ENCODE results near the gene SF3B1.
"Not testable (repeated sequence)": the region's sequence is repeated elsewhere in the genome, so short reads cannot be mapped to it uniquely, and the experiment has no call there.

Gene SF3B1

DNA sequence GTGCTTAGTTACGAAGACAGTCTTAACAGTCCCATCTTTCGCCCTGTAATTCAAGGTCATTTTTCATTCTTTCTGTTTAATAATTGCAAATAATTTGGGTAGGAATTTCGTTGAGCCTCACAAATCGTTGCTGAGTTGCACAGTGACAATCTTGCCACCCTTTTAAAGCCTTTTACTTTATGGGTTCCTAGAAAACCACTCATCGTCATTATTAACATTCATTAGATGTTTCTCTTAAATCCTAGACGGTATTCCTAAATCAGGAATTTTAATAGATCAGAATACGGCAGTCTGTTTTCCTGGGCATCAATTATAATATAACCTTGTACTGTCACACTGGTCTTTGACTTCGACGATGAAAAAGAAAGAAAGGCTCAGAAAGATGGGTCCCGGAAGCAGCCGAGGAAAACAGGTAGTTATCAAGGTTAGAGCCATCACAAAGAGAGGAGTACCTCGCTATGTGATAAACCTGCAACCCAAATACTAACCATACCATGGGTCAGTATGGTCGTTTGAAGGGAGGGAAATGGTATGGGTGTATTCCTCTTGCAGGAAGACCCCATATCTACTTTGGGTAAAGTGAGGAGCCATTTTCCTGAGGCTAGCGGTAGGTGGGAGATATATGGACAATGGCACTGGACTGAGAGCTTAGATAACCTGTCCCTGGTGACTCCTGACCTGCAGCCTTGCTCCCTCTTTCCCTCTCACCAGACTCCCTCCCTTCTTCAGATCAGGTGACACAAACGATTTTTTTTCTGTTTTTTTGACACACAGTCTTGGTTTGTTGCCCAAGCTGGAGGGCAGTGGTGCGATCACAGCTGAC is 981 bp upstream of the SF3B1 start:
- DNase-seq: no peak

DNA sequence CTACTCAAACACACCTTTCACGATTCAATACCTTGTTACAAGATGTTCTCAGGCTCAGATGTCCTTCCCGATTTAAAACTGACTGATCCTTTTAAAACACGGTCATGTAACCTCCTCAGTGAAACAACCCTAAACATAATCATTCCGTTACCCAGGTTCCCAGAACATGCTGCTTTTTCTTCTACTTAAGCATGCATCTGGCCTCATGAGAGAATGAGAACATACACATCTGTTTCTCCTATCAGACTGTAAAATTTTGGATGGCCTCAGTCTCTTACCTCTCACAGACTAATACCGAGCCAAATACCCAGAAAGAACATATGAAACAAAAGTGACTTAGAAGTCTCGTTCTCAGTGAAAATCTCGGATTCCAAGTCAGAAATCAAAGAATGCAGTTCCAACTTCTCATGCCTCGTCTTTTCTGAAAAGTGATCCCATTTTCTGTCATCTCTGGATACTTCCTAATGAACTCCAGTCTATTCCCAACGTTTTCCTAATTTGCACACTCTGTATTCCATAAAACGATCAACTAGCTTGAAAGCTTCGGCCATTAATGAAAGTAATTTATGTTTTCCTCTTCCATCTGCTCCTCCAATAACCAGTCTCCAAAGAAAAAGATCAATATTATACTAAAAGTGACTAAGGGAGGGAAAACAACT is 919 bp downstream of the SF3B1 start:
- no peak for DNase-seq

DNA sequence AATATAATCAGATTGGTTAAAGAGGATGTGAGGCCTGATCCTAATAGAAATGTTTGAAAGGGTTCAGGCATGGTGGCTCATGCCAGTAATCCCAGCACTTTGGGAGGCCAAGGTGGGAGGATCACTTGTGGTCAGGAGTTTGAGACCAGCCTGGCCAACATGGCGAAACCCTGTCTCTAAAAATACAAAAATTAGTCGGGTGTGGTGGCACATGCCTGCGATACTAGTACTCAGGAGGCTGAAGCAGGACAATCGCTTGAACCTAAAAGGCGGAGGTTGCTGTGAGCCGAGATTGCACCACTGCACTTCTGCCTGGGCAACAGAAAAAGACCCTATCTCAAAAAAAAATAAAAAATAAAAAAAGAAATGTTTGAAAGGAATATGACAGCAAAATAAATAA is 2.3 kb downstream of the SF3B1 start:
- not testable (repeated sequence) for DNase-seq

DNA sequence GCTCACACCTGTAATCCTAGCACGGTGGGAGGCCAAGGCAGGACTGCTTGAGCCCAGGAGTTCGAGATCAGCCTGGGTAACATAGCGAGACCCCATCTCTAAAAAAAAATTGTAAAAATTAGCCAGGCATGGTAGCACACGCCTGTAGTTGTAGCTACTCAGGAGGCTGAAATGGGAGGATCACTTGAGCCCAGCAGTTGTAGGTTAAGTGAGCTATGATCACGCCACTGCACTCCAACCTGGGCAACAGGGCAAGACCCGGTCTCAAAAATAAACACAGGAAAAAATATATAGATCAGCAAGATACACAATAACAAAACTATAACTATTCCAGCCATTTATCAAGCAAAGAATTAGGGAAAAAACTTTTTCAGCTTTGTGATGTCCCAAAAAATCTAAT is 3.0 kb downstream of the SF3B1 start:
- DNase-seq: no peak

DNA sequence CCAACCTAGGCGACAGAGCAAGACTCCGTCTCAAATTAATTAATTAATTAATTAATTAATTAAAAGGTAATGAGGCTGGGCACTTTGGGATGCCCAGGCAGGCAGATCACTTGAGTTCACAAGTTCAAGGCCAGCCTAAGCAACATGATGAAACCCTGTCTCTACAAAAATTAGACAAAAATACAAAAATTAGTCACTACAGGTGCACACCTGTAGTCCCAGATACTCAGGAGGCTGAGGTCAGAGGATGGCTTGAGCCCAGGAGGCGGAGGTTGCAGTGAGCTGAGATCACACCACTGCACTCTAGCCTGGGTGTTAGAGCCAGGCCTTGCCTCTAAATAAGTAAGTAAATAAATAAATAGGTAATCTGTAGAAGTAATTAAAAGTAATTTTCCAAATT is 6.8 kb downstream of the SF3B1 start:
- no peak for DNase-seq

DNA sequence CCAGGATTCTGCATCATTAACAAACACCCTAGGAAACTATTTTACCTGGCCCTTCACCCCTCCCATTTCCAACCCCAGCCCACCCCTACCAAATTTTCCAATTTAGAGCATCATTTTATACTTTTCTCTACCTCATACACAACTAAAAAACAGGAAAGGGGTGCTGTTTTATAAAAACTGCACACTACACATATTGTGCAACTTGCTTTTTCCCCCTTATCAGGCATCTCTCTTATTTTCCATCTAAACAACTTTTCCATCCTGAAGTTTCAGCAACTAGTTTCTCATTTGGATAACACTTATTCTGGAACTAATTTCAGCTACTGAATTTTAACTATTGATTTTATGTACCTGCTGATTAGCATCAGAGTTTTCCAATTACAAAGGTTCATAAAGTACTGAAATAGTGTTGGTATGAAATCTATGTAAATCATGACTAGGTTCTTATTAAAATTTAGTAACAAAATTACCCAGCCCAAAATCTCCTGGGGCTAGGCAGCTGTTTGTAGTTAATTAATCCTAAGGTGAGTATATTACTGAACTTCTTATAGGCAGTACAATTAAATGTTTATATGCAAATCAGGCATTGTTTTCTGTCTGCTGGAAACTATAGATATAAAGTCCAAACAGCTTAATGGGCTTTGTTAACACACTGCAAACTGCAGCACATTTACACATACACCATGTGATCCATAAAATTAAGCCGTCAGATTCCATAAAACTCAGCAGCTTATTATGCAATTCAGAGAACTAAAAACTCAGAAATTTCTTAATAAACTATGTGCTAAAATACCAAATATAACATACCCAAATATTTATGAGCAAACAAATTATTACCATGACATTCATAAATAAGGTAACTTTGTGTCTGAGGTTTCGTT is 7.9 kb downstream of the SF3B1 start:
- DNase-seq: no peak

DNA sequence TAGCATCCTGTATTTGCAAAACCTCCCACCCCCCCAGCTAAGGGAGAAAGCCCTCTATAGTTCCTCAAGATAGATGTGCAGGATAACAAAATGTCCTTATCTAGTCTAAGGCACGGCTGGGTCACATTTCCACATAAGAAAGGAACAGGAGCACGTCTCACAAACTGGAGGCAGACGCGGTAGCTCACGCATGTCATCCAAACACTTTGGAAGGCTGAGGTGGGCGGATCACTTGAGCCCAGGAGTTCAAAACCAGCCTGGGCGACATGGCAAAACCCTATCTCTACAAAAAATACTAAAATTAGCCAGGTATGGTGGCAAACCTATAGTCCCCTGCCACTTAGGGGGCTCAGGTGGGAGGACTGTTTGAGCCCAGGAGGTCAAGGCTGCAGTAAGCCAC is 9.3 kb downstream of the SF3B1 start:
- no peak for DNase-seq

DNA sequence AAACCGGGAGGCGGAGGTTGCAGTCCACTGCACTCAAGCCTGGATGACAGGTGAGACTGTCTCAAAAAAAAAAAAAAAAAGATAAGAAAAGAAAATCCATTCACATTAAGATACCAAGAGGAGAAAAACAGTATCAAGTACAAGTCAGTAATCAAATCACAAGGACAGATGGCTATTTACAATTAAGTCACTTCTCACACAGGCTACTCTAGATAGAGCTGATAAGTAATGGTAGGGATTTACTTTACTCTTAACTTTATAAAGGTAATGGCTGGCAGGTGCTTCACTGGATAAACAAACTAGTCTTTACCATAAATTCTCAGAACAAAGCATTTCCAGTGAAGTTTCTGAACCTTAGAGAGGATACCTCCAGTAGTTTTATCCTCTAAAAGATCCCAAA is 11.5 kb downstream of the SF3B1 start:
- no peak for DNase-seq

DNA sequence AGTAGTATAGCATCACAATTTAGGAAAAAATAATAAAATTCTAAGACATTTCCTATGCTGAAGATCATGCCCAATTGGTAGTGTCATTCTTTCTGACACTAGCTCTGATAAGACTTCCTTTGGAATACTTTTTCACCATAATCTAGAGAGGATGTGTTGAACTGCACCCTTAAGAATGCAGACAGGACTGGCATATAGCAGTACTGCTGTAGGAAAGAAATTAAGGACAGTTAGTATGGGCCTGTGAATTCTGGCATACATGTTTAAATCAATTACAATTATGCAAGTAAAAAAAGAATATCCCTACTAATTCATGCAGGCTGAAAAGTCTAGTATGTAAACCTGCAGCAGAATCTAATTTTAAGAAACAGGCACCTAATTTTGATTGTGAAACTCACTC is 15.4 kb downstream of the SF3B1 start:
- no peak for DNase-seq

DNA sequence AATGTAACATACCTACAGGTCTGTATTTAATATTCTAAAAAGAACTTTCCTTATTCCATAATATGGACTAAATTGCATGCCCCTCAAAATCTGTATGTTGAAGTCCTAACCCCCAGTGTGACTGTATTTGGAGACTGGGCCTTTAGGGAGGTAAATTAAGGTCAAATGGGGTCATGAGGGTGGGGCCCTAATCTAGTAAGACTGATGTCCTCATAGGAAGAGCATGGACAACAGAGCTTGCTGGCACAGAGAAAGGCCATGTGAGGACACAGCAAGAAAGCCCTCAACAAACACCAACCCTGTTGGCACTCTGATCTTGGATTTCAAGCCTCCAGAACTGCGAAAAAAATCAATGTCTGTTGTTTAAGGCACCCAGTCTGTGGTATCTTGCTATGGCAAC is 18.6 kb downstream of the SF3B1 start:
- no peak for DNase-seq

DNA sequence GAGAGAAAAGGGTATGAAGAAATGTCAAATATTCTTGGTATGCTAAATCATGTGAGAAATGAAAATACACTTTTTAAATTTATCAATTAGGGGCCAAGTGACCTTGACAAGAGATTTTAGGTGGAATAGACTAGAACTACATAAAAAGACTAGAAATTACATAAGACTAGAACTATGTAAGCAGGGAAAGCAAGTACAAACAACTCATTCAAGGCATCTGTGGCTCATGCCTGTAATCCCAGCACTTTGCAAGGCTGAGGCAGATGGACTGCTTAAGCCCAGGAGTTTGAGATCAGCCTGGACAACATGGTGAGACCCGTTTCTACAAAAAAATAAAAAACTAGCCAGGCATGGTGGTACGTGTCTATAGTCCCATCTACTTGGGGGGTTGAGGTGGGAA is 20.3 kb downstream of the SF3B1 start:
- DNase-seq: no peak

DNA sequence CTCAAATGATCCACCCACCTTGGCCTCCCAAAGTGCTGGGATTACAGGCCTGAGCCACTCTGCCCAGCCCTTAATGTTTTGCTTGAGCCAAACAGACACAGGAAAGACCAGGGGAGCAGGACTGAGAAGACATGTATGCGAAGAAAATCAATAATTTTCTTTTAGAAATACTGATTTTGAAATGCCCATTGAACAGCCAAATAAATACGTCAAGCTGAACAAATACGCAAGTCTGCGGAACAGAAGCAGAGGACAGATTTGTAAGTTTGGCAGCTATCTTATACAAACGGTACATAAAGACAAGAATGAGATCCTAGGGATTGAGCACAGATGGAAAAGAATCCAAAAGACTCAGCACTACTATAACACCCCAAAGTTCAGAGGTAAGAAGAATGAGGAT is 20.8 kb downstream of the SF3B1 start:
- no peak for DNase-seq

DNA sequence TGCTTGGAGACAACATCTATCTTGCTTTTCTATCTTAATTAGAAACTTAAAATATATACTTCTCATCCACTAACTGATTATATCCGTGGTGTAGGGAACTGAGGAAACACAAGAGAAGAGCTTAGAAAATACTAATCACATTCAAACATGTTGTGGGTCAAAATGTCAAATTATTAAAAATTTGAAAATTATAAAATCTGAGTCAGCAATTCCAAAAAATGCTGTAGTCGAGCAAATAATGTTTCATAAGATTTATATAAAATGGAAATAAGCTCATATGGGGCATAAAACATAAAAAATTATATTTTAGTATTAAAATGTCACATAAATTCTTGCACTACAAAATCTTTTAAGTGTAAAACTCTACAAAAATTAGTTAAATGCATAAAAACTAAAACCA is 29.2 kb downstream of the SF3B1 start:
- DNase-seq: no peak

DNA sequence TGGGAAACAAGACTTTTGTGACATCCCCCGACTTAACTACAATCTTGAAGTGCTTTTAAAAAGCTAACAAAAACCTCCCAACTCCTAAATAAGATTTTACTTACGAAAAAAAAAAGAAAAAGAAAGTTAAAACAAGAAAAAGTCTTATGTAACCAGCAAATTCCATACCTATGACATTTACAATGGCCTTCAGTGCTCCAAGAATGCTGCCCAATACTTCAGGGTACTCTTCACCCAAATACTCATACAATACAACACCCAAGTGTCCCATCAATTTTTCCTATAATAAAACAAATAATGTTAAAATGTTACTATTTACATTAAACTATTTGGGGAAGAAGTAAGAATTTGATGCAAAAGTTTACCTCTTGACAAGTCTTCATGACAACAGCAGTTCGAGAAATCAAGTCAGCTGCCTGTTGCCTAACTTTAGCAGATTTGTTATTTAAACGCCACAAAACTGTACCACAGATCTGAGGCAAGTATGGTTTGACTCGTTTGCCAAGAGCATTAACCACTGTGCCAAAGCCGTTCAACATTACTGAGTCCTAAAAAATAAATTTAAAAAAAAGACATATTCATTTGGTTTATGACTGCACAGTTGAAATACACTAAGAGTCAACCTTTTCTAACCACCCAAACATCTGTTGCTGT is 34.8 kb downstream of the SF3B1 start:
- DNase-seq: no peak

DNA sequence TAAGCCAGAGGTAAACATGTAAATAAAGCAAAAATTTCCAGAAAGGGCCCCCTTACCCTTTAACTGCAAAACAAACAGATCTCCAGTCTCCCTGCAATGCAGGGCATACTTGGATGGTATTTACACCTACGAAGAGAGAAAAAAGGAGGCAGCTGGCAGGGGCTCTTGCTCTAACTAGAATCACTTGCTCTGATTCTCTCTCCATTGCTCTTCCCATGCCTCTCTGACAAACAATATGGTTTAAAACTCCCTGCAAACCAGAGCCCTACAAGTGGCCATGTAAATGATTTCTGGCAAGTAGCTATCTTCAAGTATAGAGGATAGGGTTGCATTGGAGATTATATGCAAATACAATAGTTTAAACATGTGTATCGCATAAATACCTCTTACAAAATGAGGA is 35.9 kb downstream of the SF3B1 start:
- no peak for DNase-seq

DNA sequence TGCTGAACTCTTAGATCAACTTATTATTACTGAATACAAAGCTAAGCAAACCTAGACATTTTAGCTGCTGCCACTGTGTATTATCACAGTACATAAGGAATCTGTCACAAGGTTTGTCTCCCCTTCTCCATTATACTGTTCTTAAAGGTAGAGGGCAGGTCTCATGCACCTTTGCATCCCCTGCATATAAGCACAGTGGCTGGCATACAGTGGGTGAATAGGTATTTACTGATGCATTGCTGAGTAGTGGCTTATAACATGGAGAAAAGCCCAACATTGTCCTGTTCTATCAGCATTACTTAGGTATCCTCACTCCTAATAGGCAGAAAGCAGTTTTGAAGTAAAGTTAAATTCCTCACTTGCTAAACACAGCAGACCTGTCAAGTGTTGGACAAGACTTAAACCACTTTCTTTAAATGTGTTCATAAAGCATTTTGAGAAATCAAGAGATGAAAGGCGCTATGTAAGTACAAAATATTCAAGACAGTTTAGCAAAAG is 43.6 kb downstream of the SF3B1 start:
- DNase-seq: no peak

DNA sequence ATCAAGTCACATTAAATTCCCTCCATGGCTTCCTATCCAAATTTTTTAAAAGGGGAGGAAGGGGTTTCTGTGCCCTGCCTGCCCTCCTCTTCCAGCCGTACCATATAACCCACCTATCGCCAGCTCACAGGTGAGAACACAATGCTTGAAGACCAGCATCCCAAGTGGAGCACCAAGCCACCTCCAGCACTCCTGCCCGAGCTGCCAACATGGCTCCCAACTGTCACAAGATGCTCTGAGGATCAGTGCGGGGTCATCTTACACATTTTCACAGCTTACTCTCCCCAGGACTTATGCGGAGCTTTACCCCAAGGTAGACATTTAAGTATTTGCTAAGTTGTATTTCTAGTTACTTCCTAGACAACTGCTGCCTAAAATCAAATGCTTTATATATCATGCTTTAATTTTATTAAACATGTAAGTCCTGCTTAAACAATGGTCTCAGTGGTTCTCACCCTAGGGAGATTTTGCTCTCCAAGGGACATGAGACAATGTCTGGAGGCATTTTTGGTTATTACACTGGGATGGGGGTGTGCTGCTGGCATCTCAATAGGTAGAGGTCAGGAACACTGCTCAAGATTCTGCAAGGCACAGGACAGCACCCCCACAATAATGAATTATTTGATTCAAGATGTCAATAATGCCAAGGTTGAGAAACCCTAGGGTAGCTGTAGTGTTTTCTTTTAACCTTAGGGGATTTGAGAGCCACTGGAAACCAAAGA is 45.8 kb downstream of the SF3B1 start:
- DNase-seq: no peak

DNA sequence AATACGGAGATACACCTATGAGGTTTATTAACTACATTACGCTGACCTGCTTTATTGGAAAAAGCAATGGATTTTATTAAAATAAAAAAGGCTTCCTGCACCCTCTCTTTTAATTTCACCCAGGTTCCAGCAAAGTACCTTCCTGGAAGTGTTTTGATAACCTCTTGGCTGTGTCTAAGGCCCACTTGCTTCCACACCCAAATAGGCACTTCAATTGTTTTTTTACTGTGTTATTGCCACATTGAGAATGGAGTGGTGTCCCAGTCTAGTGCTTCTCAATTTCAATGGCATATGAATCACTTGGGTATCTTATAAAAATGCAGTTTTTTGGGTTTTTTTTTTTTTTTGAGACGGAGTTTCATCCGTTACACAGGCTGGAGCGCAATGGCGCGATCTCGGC is 47.6 kb downstream of the SF3B1 start:
- DNase-seq: no peak

DNA sequence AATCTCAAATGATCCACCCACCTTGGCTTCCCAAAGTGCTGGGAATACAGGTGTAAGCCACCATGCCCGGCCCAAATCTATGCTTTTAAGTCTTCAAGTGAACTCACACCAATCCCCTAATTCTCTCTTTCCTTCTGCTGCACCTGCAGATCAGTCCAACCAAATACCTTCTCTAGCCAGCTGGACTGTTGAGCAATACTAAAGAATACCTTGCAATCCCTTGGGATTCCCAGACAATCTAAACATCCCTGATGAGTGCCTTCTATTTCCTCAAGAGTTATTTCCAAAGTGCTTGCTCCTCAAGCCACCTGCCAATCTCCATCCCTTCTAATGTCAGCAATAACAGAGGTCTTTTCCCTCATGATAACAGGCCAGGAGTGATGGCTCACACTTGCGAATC is 48.6 kb downstream of the SF3B1 start:
- DNase-seq: no peak

DNA sequence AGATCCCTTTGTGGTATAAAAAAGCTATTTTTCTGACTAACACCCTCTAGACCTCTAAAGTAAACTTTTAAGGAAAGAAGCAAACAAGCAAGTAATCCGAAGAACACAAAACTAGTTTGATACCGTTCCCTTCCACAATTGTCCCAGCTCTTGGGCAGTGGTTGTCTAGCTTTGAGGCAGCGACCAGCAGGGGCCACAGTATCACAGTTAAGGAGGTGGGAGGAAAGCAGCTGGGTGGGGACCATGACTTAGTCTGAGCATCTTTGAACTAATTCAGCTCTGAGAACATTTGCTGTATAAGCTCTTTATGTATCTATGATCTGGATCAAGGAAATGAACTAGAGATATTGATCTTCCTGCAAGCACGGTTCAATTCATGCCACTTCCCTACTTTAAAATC is 51.0 kb downstream of the SF3B1 start:
- no peak for DNase-seq

DNA sequence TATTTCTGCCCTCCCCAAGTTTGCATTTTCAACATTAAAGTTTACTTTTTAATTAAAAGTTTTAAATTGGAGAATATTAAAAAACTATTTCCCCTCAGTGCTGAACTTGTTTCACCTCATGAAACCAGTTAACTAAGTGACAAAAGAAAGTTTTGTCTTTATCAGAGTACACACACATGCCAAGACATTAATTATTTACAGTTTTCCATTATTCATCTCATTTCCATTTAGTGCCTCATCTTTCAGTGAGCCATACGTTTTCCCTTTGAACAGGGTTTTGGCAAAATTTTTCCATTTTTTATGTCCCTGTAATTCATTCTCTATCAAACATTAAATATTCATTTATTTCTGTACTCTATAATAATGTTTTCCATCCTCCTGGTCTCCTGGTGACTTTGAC is 53.2 kb downstream of the SF3B1 start:
- no peak for DNase-seq

DNA sequence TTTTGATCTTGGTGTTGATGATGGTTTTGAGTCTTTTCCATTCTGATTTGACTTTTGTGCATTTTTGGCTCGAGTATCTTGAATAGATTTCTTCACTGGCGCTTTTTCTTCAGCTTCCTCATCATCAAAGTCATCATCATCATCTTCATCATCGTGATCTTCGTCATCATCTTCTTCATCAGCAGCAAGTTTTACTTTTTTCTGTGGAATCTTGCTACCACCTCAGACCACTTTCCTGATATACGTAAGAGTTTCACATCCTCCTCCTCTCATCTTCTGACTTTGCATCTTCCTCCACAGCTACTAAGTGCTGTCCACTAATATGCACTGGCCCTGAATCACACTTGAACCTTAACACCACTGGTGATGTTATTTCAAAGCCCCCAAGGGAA is 54.9 kb downstream of the SF3B1 start:
- DNase-seq: not testable (repeated sequence)
